Measurements from ENCODE around the gene OR1L8.
"Not testable (repeated sequence)": the region's sequence is repeated elsewhere in the genome, so short reads cannot be mapped to it uniquely, and the experiment has no call there.

OR1L8 gene

GRCh38 chr9:122583284-122583683 lies at the start of gene OR1L8:
Gene OR1L8, minus strand, starts transcription at chr9:122583384. Its CDS starts 14,907 bp downstream, at chr9:122568477.
- not testable (repeated sequence) for DNase-seq

GRCh38 chr9:122619996-122620395 lies 36.8 kb upstream of the OR1L8 start:
- no peak for DNase-seq

GRCh38 chr9:122614362-122614761 lies 31.2 kb upstream of the OR1L8 start, which contains the start of gene OR1Q1:
Gene OR1Q1, plus strand, starts transcription at chr9:122614738. Its CDS starts 0 bp downstream, at chr9:122614738.
- DNase-seq = no peak

GRCh38 chr9:122609804-122610203 lies 26.6 kb upstream of the OR1L8 start:
- DNase-seq = no peak

GRCh38 chr9:122606587-122606986 lies 23.4 kb upstream of the OR1L8 start:
- DNase-seq = no peak

GRCh38 chr9:122605691-122606090 lies 22.5 kb upstream of the OR1L8 start:
- DNase-seq = no peak

GRCh38 chr9:122580360-122580759 lies 2.8 kb downstream of the OR1L8 start:
- DNase-seq = no peak

- no peak for DNase-seq
Observed at GRCh38 chr9:122579874-122580273, 3.3 kb downstream of the OR1L8 start.

GRCh38 chr9:122572456-122572855 lies 10.7 kb downstream of the OR1L8 start:
- no peak for DNase-seq

GRCh38 chr9:122567901-122568300 lies 15.3 kb downstream of the OR1L8 start:
- DNase-seq = no peak

- no peak for DNase-seq
Observed at GRCh38 chr9:122562134-122562760, 20.9 kb downstream of the OR1L8 start.

- no peak for DNase-seq
Observed at GRCh38 chr9:122561446-122561845, 21.7 kb downstream of the OR1L8 start.

GRCh38 chr9:122552812-122553211 lies 30.4 kb downstream of the OR1L8 start, which contains the start of gene OR1N2:
Gene OR1N2, plus strand, starts transcription at chr9:122553112. Its CDS starts 100 bp downstream, at chr9:122553212.
- no peak for DNase-seq

GRCh38 chr9:122551371-122551770 lies 31.8 kb downstream of the OR1L8 start:
- DNase-seq = no peak

GRCh38 chr9:122546196-122546595 lies 37.0 kb downstream of the OR1L8 start:
- DNase-seq = no peak

GRCh38 chr9:122538757-122539156 lies 44.4 kb downstream of the OR1L8 start:
- no peak for DNase-seq

- not testable (repeated sequence) for DNase-seq
Observed at GRCh38 chr9:122537066-122537465, 46.1 kb downstream of the OR1L8 start.

- DNase-seq = no peak
Observed at GRCh38 chr9:122536134-122536533, 47.0 kb downstream of the OR1L8 start.

- not testable (repeated sequence) for DNase-seq
Observed at GRCh38 chr9:122531157-122531556, 52.0 kb downstream of the OR1L8 start.

GRCh38 chr9:122527193-122527592 lies 56.0 kb downstream of the OR1L8 start, which contains the start of gene OR1N1:
Gene OR1N1, minus strand, starts transcription at chr9:122527293. Its CDS starts 0 bp downstream, at chr9:122527293.
- DNase-seq = no peak

- DNase-seq = no peak
Observed at GRCh38 chr9:122526602-122527001, 56.6 kb downstream of the OR1L8 start.

- DNase-seq = no peak
Observed at GRCh38 chr9:122519376-122519775, 63.8 kb downstream of the OR1L8 start.

GRCh38 chr9:122518841-122519240 lies 64.3 kb downstream of the OR1L8 start, which contains the start of gene OR1J4:
Gene OR1J4, plus strand, starts transcription at chr9:122519141. Its CDS starts 0 bp downstream, at chr9:122519141.
- no peak for DNase-seq

GRCh38 chr9:122518226-122518625 lies 65.0 kb downstream of the OR1L8 start:
- no peak for DNase-seq
